Measurements from ENCODE around the gene NKAIN1. TPM values are rescaled to one million over a fixed set of nuclear protein-coding genes. Genes with fewer than 3 reads are reported as not detected.

NKAIN1 gene
- total and polyA plus RNA-seq, 2 of the 13 experiments (the other 11 are each of a cell fraction or from before 2014, with no cell fraction given) = 0.29 to 0.40 TPM

GRCh38 chr1:31239653-31240241 lies at the start of gene NKAIN1 (continued):
- TF ChIP-seq ZNF513 (CRISPR knock-in tag; conservative IDR thresholded peaks at IDR 0.05) (no peak), DZIP1 (CRISPR knock-in tag; IDR thresholded peaks at IDR 0.05) (no peak), ZNF569 (CRISPR knock-in tag; IDR thresholded peaks at IDR 0.05; ENCODE audit: borderline replicate concordance) (no peak), MAX (IDR thresholded peaks at IDR 0.05) (0 out of 2 replicates have a peak, but pooled peaks have one; percentile 24), HOMEZ (CRISPR knock-in tag; IDR thresholded peaks at IDR 0.05; ENCODE audit: low read depth) (no peak), ESRRA (CRISPR knock-in tag; IDR thresholded peaks at IDR 0.05; ENCODE audit: low read depth) (no peak), GRHL1 (CRISPR knock-in tag; conservative IDR thresholded peaks at IDR 0.05) (no peak), NFE2 (CRISPR knock-in tag; IDR thresholded peaks at IDR 0.05) (no peak), ZSCAN30 (CRISPR knock-in tag; IDR thresholded peaks at IDR 0.05) (no peak), ZNF547 (CRISPR knock-in tag; IDR thresholded peaks at IDR 0.05) (no peak), ZNF777 (CRISPR knock-in tag; IDR thresholded peaks at IDR 0.05) (peak; percentile 33; the same call in 1 of the 2 replicates), GZF1 (CRISPR knock-in tag; IDR thresholded peaks at IDR 0.05) (no peak), RERE (CRISPR knock-in tag; IDR thresholded peaks at IDR 0.05; ENCODE audit: low read depth) (no peak), TFDP2 (CRISPR knock-in tag; IDR thresholded peaks at IDR 0.05) (0 out of 2 replicates have a peak, but pooled peaks have one; percentile 14)

All from HepG2 (cell line).